ENCODE data around the gene DIDO1.
"Not testable (repeated sequence)": the region's sequence is repeated elsewhere in the genome, so short reads cannot be mapped to it uniquely, and the experiment has no call there.

The DIDO1 gene

DNA sequence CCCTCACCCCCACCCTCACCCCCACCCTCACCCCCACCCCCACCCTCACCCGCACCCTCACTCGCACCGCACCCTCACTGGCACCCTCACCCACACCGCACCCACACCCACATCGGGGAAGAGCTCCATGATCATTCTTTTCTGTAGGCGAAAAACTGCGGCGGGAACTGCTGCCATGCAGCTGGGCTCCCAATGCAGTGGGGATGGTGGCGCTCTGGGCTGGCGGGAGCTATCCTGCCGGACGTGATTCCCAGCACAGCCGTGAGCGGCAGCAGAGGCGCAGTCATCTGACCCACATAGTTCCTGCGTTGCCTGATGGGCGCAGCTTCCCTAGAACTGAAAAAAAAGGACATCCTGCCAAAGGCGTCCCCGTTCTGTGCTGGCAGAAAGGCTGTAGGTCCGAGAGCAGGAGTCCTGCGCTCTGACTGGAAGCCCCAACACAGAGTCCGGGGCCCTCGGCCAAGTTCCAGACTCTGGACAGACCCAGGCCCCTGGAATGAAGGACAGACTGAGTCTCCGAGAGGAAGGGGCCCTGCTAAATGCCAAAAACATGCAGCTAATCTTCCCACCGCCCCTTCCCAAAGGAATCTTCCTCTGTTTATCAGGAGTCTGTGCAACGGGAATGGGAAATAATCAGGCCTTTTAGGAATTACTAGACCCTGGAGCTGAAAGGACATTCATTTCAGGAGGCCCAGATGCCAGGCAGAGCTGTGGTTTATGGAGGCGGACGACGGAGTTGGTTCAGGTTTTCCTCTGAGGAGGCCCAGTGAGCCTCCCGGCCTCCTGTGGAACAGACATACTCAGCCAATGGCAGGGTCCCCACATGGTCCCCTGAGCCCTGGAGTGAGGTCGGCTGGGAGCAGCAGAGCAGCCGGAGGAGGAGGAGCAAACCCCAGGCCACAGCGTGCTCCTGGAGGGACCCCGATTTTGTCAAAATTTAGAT lies 50.6 kb downstream of the DIDO1 start:
- peak; percentile 88 for DNase-seq

DNA sequence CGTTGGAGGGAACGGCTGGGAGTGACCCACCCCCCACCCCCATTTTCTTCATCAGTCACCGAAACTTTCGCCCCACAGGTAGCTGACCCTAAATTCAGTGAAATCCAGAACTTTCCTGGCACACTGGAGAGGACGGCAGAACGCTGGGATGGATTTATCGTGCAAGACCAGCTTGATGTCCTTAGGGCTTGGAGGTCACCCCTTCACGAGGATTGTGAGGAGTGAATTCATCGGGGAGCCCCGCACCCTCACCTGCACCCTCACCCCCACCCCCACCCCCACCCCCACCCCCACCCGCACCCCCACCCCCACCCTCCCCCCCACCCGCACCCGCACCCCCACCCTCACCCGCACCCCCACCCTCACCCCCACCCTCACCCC lies 51.4 kb downstream of the DIDO1 start:
- DNase-seq = no peak

DNA sequence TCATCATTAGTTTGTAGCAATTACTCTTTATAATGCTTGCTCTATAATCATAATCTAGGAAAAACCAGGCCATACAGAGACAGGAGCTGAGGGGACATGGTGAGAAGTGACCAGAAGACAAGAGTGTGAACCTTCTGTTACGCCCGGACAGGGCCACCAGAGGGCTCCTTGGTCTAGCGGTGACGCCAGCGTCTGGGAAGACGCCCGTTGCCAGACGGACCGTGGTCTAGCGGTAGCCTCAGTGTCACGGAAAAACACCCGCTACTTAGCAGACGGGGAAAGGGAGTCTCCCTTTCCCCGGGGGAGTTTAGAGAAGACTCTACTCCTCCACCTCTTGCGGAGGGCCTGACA lies 52.6 kb downstream of the DIDO1 start:
- peak; percentile 28 for DNase-seq

DNA sequence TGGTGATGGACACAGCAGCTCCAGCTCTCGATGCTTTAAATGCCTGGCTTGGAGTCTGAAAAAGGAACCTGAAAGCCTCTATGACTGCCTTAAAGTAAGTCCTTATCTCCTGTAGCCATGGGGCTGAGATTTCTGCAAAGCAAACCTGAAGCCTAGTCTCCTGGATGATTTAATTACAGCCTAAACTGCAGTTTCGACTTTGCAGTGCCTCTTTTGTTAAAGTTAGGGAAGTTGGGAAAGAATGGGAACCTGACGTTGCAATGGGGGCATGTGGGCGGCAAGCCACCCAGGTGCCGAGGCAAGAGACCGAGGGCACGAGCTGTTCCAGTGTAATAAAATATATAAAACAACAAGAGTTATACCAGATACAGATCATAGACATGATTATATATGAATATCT lies 53.0 kb downstream of the DIDO1 start:
- no peak for DNase-seq

DNA sequence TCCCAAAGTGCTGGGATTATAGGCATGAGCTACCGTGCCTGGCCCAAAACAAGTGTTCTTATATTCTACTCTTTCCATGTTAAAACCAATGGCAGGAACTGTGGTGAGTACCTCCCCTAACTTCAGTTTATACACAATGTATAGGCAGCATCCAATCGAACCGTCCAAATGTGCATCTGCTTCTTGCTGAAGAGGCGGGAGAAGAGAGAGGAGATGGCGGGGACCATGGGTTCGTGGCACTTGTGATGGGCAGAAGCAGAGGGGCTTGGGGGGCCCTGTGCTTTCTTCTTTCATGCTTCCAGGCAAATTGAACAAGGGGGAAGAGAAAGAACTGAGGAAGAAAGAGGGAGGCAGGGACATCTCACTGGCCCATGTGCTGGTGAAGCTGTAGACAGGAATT lies 53.4 kb downstream of the DIDO1 start:
- no peak for DNase-seq

DNA sequence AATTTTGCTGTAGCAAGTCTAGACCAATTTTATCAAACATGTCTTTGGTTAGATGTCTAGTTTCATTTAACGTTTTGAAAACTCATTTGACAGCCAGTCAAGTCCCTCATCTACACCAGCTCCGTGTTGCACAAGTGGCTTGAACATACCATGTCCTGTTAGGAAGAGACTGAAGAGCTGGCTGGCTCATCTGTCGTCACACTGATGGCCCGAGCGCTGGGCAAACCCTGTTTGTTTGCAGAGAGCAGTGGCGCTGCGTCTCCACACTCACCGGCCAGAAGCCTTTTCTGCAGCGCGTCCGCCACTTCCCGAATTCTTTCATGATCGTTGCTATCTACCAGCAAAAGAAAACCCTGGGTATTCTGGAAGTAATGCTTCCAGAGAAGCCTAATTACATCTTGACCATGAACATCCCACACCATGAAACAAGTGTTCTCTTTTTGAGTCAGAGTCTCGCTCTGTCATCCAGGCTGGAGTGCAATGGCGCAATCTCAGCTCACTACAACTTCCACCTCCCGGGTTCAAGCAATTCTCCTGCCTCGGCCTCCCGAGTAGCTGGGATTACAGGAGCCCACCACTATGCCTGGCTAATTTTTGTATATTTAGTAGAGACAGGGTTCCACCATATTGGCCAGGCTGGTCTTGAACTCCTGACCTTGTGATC lies 54.0 kb downstream of the DIDO1 start:
- peak; percentile 33 for DNase-seq

DNA sequence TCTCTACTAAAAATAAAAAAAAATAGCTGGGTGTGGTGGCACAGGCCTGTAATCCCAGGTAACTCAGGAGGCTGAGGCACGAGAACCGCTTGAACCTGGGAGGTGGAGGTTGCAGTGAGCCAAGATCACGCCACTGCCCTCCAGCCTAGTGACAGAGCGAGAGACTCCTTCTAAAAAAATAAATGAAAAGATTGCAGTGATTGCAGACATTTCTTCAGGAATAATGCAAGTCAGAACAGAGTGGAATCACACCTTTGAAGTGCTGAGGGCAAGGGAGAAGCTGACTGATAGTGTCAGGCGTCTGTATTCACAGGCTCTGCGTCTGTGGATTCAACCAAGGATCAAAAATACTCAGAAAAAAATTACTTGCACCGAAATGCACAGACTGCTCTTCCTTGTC lies 62.1 kb downstream of the DIDO1 start:
- DNase-seq = no peak

DNA sequence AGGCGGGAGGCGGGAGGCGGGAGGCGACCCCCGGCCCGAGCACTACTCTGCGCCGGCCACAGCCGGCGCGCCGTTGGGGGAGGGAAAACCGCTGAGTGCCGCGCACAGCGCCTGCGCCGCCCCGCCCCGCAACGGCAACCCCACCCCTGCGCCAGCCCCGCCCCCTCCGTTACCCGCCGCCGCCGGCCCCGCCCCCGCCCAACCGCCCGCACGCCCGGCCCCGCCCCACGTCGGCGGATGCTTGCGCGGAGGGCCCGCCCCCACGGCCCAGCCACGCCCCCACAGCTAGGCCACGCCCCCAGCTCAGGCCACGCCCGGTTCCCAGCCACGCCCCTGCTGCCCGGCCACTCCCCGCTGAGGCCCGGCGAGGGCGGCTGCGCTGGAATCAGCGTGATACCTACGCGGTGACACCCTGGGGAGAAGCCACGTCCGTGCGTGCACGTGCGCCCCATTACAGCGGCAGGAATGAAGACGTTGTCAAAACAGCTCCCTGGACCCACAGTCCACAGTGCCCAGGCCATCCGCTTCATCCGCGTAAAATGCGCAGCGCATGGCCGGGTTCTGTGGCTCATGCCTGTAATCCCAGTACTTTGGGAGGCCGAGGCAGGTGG lies 64.5 kb downstream of the DIDO1 start, which contains the start of gene TCFL5:
Gene TCFL5 (minus strand): TSS at position 97 of the 611 bp plus-strand sequence. CDS start 152 bp downstream, outside the sequence.
- DNase-seq = peak; percentile 74

DNA sequence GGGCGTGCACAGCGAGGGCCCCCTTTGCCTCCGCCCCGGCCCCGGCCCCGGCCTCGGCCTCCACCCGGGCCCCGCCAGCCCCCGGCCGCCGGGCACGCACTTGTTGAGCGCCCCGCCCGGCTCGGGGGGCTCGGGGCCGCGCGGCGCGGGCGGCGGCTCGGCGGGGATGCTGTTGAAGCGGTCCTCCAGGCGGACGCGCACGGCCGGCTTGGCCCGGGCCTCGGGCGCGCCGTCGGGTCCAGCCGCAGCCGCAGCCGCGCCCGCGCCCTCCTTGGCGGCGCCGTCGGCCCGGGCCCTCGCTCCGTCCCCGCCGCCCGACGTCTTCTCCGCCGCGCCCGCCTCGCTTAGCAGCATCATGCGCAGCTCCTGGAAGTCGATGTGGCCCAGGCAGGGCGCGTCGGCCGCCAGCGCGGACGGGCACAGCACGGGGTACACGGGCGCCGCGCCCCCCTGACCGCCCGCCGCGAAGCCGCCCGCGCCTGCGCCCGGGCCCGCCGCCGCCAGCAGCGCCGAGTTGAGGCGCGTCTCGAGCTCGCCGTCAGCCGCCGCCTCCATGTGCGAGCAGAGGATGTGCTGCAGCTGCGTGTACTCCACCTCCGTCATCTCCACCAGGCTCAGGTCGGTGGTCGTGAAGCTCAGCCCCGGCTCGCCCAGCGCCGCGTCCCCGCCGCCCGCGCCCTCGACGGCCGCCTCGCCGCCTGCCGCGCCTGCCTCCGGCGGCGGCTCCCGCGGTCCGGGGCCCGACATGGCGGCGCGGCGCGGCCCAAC lies 65.2 kb downstream of the DIDO1 start:
- no peak for DNase-seq

DNA sequence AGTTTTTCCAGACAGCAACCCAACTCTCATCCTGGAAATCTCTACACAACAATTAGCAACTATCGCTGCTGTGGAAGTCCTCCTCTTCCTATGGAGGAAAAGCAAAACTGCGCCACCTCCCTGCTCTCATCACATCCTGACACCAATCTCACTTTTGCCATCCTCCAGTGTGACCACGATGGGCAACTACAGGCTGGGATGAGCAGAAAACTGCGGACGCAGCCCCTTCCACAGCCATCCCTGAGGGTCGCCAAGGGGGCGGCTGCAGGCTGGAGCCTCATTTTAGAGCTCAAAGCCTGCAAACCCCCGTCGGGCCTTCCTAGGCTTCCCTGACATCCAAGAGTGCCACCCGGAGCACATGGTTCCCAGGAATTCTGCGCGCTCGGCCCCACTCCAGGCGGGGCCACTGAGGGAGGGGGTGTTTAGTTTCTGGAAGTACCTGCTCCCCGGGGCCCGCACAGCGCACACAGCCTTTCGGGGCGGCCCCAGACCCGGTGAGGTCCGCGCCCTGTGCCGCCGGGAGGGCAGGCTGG lies 65.8 kb downstream of the DIDO1 start:
- DNase-seq = no peak

DNA sequence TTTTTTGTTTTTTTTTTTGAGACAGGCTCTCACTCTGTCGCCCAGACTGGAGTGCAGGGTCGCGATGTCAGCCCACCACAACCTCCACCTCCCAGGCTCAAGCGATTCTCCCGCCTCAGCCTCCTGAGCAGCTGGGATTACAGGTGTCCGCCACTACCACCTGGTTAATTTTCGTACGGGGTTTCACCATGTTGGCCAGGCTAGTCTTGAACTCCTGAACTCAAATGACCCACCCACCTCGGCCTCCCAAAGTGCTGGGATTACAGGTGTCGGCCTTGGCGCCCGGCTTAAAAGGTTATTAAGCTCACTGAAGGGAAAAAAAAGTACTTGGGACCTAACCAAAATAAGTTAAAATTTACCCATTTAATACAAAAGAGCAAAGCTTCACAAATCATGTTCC lies 66.6 kb downstream of the DIDO1 start:
- no peak for DNase-seq

DNA sequence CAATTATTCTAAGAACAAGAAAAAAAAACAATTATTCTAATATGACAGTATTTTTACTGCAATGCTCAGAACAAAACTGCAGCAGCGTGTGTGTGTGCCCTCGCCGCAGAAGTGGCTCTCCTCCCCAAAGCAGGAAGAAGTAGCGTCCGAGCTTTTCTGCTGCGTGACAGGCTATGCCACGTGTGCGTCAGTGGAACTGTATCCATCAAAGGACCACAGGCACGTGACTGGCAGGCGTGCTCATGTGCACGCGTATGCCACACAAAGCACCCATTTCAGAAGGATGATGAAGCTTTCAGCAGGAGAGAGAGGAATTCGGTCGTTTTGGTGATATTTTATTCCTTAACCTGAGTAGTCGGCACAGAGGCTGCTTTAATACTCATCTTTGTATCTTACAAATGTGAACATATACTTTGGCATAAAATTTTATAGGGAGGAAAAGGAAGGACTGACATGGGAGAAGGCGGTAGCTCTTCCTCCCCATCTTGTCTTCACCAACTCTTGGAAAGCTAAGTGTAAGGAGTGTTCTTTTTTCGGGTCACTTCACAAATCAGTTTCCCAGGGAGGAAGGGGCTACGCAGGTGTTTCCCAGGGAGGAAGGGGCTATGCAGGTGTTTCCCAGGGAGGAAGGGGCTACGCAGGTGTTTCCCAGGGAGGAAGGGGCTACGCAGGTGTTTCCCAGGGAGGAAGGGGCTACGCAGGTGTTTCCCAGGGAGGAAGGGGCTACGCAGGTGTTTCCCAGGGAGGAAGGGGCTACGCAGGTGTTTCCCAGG lies 68.1 kb downstream of the DIDO1 start:
- DNase-seq = no peak

DNA sequence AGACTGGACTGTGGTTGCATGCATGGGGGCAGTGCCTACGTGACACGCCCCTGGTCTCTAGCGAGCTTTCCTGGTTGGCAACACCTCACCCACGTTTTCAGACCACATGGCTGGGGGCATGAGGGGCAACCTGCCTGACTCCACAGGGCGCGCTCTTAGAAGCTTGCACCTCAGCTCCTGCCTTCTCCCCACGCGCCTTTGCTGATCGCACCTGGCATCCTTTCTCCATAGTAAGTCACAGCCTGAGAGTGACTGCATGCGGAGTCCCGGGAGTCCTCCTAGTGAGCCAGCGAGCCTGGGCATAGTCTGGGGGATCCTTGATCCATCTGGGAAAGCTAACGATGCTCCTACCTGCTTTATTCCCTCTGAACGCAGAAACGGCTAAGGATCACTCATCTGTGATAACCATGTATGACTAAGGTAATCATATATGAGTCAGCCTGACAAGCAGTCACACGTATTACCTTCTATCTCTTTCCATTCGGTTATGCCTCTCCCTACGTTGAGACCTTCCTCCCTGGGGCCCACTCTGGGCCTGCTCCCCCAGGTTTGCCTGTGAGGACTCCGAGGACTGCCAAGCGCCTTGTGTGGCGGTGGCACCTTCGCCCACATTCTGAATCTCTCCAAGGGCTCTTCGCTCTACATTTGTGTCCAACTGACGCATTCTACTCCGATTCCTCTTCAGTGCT lies 69.2 kb downstream of the DIDO1 start:
- no peak for DNase-seq

DNA sequence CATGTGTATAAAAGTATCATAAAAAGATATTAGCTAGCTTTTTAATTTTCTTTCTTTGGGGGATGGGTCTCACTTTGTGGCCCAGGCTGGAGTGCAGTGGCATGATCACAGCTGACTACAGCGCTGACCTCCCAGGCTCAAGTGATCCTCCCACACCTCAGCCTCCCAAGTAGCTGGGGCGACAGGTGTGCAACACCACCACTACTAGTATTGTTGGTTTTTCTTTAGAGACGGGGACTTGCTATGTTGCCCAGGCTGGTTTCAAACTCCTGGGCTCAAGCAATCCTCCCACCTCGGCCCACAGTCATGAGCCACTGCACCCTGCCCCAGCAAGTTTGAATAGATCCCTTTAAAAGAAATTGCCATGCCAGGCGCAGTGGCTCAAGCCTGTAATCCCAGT lies 71.2 kb downstream of the DIDO1 start:
- DNase-seq = no peak

DNA sequence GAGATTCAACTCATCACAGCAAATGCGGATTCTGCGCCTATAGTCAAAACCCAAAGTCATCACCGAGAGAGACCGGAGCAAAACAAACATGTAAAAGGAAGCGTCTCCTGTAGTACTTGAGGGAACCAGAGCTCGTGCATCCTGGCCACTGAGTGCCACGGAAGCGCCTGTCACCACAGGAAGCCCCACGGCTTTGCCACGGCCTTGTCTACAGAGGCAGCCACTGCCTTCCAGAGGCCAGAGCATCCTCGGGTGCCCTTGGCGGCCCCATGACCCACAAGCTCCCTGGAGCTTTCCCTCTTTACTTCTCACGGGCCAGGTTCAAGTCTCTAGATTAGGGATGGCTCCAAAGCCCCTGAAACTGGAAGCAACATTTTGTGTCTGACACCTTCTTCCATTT lies 72.2 kb downstream of the DIDO1 start:
- no peak for DNase-seq

DNA sequence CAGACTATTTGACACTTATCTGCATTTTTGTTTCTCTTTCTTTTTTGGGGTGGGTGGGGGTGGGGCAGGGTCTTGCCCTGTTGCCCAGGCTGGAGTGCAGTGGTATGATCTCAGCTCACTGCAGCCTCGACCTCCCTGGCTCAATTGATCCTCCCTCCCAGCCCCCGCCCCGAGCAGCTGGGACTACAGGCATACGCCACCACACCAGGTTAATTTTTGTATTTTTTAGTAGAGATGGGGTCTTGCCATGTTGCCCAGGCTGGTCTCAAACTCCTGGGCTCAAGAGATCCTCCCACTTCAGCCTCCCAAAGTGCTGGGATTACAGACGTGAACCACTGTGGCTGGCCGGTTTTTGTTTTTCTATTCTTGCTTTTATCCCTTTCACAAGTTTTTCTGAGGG lies 73.0 kb downstream of the DIDO1 start:
- not testable (repeated sequence) for DNase-seq

DNA sequence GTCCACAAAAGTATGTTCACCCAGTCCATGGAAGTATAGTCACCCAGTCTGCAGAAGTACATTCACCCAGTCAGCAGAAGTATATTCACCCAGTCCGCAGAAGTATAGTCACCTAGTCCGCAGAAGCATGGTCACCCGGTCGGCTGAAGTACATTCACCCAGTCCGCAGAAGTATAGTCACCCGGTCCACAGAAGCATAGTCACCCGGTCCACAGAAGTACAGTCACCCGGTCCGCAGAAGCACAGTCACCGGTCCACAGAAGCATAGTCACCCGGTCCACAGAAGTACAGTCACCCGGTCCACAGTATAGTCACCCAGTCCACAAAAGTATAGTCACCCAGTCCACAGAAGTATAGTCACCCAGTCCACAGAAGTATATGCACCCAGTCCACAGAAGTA lies 73.5 kb downstream of the DIDO1 start:
- no peak for DNase-seq

DNA sequence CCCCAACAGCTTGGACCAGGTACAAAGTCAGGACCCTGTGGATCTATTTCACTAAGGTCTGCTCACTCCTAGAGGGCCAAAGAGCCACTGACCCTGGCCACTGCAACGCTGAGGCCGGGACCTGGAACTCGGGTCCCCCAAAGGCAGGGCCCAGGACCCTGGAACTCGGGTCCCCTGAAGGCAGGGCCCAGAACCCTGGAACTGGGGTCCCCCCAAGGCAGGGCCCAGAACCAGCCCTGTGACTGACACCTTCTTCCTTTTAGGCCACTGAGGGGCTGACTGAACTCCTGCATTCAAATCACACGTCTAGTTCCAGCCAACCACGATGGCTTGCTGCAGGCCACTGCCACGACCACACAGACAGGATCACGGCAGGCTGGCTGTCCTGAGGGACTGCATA lies 74.1 kb downstream of the DIDO1 start:
- no peak for DNase-seq

DNA sequence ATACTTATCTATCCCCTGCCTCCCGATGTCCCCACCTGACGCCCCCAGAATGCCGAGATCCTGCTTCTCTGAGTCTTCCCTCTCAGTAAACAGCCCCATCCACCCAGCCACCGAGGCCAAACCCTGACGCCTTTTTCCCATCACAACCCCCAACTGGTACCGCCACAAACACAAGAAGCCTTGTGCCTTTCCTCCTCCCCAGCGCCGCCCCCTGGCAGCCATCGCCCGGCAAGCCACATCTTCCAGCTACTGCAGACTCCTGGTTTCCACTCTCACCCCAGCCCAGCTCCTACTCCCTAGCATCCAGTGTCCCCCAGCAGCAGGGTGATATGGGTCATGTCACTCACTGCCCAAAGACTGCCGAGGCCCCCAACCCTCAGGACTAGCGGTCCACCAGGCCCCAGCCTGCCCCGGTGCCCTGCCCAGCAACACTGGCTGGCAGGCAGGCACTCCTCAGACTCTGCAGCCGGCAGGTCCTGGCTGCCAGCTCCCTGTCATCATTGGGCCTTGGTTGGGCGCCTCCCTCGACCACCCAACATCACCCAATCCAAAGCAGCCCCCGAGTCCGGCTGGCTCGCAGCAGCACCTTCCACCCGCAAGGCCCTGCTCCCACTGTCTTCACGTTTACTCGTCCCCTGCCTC lies 75.9 kb downstream of the DIDO1 start:
- no peak for DNase-seq

DNA sequence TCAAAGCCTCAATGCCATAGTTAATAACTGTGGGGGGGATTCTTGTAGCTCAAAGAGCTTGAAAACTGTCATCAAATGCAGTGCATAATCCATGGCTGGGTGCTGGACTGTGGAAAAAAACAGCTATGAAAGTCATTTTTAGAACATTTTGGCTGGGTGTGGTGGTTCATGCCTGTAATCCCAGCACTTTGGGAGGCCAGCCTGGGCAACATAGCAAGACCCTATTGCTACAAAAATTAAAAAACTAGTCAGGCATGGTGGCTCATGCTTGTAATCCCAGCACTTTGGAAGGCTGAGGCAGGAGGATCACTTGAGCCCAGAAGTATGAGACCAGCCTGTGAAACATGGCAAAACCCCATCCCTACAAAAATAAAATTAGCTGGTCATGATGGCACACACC lies 76.9 kb downstream of the DIDO1 start:
- no peak for DNase-seq

DNA sequence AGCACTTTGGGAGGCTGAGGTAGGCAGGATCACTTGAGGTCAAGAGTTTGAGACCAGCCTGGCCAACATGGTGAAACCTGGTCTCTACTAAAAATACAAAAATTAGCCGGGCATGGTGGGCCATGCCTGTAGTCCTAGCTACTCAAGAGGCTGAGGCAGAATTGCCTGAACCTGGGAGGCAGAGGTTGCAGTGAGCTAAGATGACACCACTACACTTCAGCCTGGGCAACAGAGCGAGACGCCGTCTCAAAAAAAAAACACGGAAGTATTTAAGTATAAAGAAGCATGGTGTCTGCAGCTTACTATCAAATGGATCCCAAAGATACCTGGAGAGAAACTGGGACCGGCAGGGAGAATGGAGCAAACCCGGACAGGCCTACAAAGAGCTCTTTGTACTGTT lies 77.4 kb downstream of the DIDO1 start:
- not testable (repeated sequence) for DNase-seq

Data from NCI-H2029 (cell line).